ENCODE results near the gene RIMKLA.

Gene RIMKLA

GRCh38 chr1:42380586-42381279, at the start of gene RIMKLA:
Gene RIMKLA, plus strand, starts transcription at chr1:42380792. Its CDS starts 143 bp downstream, at chr1:42380935.
- in situ Hi-C loops (cut with MboI; ENCODE audit: low pct_unique_long_range_greater_than_20kb, low sequenced_read_pairs) = no loop called here
- DNase-seq = peak; percentile 45

DNA sequence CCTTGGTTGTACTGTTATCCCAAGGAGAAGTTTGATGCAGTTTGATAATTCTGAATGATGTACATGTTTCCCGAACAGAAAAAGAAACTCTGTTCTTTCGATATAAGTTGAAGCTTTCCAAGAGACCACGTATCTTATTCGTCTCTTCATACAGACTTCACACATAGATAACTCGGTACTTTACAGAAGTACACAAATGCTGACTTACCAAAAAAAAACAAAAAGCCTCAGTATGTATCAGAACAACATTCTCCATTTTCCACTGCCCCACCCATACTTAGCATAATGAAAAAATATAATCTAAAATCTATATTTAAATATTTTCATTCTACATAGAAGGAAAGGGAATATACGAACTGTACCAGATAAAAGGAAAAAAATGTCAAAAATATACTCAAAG, 47.7 kb upstream of the RIMKLA start:
- no peak for DNase-seq
- in situ Hi-C loops (cut with MboI; ENCODE audit: low pct_unique_long_range_greater_than_20kb, low sequenced_read_pairs) = loop anchor here (25.0 kb wide), 1 partner anchor 404 kb away; the partner anchor contains the start of gene CLDN19

DNA sequence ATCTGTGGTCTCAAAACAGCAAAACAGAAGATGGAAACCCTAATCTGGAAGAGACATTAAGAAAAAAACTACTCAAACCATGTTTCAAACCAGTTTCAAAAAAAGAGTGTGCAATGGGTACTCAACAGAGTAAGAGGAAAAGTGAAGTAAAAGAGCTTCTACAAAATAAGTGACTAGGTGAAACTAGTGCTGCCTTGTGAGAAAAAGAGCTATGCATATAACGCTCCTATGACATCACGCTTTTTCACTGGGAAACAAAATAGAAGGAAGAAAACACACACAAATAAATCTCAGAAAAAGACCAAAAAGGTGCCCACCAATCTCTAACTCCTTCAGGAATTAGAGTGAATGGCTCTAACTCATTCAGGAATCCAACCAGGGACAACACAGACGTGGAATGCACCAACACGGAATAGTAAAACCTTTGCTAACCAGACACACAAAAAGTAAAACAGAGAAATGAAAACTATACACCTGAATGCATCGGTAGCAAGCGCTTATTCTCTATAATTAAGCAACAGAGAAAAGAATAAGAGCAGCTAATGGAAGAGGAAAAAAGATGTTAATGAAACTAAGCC, 46.8 kb upstream of the RIMKLA start:
- in situ Hi-C loops (cut with MboI; ENCODE audit: low pct_unique_long_range_greater_than_20kb, low sequenced_read_pairs) = loop anchor here (25.0 kb wide), 1 partner anchor 404 kb away; the partner anchor contains the start of gene CLDN19
- peak; percentile 38 for DNase-seq

DNA sequence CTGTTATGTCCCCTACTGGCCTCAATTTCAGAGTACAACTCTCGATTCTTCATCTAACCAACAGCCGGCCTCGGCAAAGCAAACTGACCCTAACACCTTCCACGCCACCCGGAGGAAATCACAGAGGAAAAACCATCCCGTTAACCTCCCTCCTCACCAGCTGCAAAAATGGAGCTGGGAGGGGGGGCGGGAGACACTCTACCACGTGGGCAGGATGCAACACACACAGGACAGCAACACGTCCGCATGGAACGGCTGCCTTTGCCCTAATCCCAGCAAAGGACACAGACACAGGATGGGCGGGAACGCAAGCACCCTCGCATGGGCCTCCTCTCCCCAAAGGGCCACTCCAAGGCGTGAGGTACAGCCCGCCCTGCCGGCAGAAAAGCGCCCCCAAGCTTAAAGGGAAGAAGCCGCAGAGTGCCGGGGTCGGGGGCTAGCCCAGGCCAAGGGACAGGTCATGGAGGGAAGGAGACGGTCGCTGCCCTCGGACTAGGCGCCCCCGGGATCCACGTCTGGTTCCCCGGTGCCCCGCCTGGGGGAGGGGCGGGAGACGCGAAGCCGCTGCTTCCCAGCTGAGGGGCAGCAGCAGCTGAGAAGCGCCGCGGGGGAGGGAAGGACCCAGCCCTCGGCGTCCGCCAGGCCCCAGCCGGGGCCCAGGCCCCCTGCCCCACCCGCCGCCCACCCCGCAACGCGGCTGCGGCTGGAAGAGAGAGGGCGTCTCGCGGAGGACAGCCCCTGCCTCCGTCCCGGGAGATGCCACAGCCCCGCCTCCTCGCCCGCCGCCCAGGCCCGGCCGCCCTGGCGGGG, 46.1 kb upstream of the RIMKLA start:
- in situ Hi-C loops (cut with MboI; ENCODE audit: low pct_unique_long_range_greater_than_20kb, low sequenced_read_pairs) = loop anchor here (25.0 kb wide), 1 partner anchor 403 kb away; the partner anchor contains the start of gene CLDN19
- peak; percentile 41 for DNase-seq

- in situ Hi-C loops (cut with MboI; ENCODE audit: low pct_unique_long_range_greater_than_20kb, low sequenced_read_pairs) = loop anchor here (25.0 kb wide), 1 partner anchor 402 kb away; the partner anchor contains the start of gene CLDN19
These were observed 45.4 kb upstream of the RIMKLA start, which contains the start of gene FOXJ3 for GRCh38 chr1:42335050-42335808. Gene FOXJ3, minus strand, starts transcription at chr1:42335235. Its CDS starts 24,142 bp downstream, at chr1:42311093.

DNA sequence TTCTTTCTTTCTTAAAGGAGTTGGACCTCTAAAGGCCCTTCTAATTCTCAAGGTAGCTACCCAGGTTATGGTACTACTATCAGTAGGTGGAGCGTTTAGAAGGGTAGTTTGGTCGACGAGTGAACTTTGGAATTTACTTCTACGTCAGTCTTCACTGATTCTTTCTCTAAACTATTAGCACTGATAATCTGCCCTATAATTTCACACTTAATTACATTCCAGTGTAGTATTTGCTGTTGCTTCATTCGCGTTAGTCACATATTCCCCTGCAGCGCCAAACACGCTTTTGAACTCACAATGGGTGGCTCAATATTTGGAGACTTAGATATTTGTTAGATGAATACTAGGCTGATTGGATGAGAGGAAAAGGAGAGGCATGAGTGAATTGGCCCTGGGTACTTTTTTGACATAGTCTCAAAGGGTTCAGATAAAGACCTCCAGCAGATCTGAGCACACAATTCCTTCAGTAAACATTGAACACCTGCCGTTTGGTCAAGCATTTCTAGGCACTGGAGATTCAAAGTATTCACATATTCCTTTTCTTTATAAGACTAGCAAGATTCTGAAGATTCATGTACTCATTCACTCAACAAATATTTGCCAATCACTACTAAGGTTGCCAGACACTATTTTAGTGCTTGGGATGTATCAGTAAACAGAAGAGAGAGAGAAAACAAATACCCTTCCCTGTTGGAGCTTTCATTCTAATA, 44.6 kb upstream of the RIMKLA start:
- in situ Hi-C loops (cut with MboI; ENCODE audit: low pct_unique_long_range_greater_than_20kb, low sequenced_read_pairs) = loop anchor here (25.0 kb wide), 1 partner anchor 401 kb away; the partner anchor contains the start of gene CLDN19
- no peak for DNase-seq

More at GRCh38 chr1:42335050-42335808, 45.4 kb upstream of the RIMKLA start, which contains the start of gene FOXJ3:
- DNase-seq = peak; percentile 89

DNA sequence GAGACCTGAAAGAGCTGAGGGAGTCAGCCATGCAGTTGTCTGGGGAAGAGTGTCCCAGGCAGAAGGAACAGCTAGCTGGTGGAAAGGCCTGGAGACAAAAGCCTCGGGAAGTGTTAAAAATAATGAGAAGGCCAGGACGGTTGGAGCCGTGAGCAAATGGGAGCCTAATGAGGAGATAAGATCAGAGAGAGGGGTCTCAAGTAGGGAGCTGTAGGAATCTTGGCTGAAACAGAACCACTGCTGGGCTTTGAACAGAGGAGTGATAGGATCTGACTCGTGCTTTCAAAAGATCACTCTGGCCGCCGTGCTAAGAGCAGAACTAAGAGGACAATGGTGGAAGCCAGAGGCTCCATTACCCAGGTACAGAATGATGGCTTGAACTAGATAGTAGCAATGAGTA, 43.6 kb upstream of the RIMKLA start:
- DNase-seq = no peak
- in situ Hi-C loops (cut with MboI; ENCODE audit: low pct_unique_long_range_greater_than_20kb, low sequenced_read_pairs) = loop anchor here (25.0 kb wide), 1 partner anchor 400 kb away; the partner anchor contains the start of gene CLDN19

DNA sequence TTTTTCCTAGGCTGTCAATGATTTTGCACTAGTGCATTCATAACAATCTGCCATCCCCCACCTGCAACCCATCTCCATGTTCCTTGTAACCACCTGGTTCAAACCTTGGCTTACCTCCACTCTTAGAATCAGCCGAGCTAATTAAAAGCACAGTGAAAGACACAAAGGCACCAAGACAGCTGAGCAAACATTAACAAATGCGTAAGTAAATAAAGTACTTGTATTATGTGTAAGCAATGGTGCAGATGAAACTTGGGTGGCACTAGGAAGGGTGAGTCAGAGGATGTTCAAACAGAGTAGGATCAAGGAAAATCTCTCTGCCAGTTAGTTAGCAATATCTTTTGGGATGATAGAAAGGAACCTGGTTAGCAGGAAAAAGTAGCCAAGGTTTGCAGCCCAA, 40.5 kb upstream of the RIMKLA start:
- DNase-seq = no peak
- in situ Hi-C loops (cut with MboI; ENCODE audit: low pct_unique_long_range_greater_than_20kb, low sequenced_read_pairs) = loop anchor here (25.0 kb wide), 1 partner anchor 397 kb away; the partner anchor contains the start of gene CLDN19

GRCh38 chr1:42340901-42341300, 39.7 kb upstream of the RIMKLA start:
- in situ Hi-C loops (cut with MboI; ENCODE audit: low pct_unique_long_range_greater_than_20kb, low sequenced_read_pairs) = loop anchor here (25.0 kb wide), 1 partner anchor 396 kb away; the partner anchor contains the start of gene CLDN19
- DNase-seq = no peak

DNA sequence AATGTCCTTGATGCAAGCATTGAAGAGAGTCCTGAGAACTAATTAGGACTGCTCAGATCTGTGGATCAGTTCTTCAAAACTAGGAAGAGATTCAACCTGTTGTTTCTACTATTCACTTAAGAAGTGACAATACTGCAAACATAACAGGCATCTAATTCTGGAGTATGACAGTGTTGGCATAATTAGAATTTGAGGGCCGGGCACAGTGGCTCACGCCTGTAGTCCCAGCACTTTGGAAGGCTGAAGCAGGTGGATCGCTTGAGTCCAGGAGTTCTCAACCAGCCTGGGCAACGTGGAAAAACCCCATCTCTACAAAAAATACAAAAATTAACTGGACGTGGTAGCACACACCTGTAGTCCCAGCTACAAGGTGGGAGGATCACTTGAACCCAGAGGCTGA, 37.5 kb upstream of the RIMKLA start:
- in situ Hi-C loops (cut with MboI; ENCODE audit: low pct_unique_long_range_greater_than_20kb, low sequenced_read_pairs) = loop anchor here (25.0 kb wide), 1 partner anchor 394 kb away; the partner anchor contains the start of gene CLDN19

DNA sequence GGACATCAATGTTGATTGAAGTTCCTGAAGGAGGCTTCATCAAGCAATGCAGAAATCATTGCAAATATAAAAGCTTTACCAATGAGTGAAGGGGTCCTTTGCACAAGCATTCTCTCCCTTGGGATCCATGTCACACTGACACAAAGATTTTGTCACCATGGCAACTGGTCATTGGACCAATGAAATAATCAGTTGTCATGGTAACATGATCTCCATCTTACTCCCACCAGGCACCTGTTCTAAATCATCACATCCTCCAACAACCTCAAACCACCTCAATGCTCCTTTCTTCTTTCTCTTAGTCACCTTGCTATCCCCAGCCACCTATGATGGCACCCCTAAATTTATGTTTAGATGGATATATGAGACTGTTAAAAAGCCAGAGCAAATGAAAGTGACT, 32.1 kb upstream of the RIMKLA start:
- in situ Hi-C loops (cut with MboI; ENCODE audit: low pct_unique_long_range_greater_than_20kb, low sequenced_read_pairs) = loop anchor here (25.0 kb wide), 1 partner anchor 389 kb away; the partner anchor contains the start of gene CLDN19
- no peak for DNase-seq

More for the DNA sequence above, 37.5 kb upstream of the RIMKLA start:
- DNase-seq = no peak

- DNase-seq = no peak
- in situ Hi-C loops (cut with MboI; ENCODE audit: low pct_unique_long_range_greater_than_20kb, low sequenced_read_pairs) = no loop called here
These were observed 30.5 kb upstream of the RIMKLA start for GRCh38 chr1:42350086-42350485.

DNA sequence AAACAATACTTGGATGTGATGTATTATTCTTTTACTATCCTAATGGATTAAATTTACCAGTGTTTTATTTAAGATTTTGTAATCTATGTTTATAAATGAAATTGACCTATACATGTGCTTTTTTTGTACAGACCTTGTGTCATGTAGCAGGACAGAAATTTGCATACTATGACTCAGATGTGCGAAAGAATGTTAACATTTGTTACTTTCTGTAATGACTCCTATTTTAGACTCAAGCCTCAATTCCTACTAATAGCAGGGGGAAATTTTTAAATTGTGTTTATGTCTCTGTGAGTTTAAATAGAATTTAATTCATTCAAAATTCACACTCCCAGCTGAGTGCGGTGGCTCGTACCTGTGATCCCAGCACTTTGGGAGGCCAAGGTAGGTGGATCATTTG, 21.8 kb upstream of the RIMKLA start:
- in situ Hi-C loops (cut with MboI; ENCODE audit: low pct_unique_long_range_greater_than_20kb, low sequenced_read_pairs) = no loop called here
- DNase-seq = no peak

GRCh38 chr1:42359466-42359865, 21.1 kb upstream of the RIMKLA start:
- in situ Hi-C loops (cut with MboI; ENCODE audit: low pct_unique_long_range_greater_than_20kb, low sequenced_read_pairs) = no loop called here
- no peak for DNase-seq

- DNase-seq = no peak
- in situ Hi-C loops (cut with MboI; ENCODE audit: low pct_unique_long_range_greater_than_20kb, low sequenced_read_pairs) = no loop called here
These were observed 16.5 kb upstream of the RIMKLA start for GRCh38 chr1:42364089-42364488.

- no peak for DNase-seq
- in situ Hi-C loops (cut with MboI; ENCODE audit: low pct_unique_long_range_greater_than_20kb, low sequenced_read_pairs) = no loop called here
These were observed 16.1 kb upstream of the RIMKLA start for GRCh38 chr1:42364542-42364941.

DNA sequence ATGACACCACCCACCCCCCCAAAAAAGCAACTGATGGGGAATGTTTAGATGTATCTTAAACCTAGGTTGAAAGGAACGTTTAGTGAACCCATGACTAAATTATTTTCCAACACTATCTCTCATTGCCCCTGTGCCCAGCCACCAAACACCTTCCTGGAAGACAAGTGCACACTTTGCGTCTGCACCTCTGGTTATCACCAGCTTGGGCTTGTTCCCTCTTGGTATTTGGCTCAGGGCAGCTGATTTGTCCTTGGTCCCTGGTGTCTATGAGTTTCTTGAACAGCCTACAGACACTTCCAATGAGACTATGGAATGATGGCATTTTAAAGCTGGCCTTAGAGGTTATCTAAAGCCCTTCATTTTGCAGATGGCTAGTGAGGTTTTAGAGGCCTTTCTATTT, 15.5 kb upstream of the RIMKLA start:
- in situ Hi-C loops (cut with MboI; ENCODE audit: low pct_unique_long_range_greater_than_20kb, low sequenced_read_pairs) = no loop called here
- DNase-seq = no peak
